ENCODE measurements around the gene NPVF.

NPVF gene

GRCh38 chr7:25179771-25180591 is 48.3 kb downstream of the NPVF start:
- H3K27ac Mint-ChIP-seq: peak overlapping the region; percentile 85
- no peaks in the 10 kb centered on the region for H3K9me3 Mint-ChIP-seq
- peak; percentile 96 for DNase-seq
- peaks cover 21% of the 10 kb centered on the region for H3K4me1 Mint-ChIP-seq
- CTCF ChIA-PET: interaction anchor here (0.9 to 1.2 kb wide), 2 partner anchors 40 to 54 kb away, joined by 3 read pairs; no protein-coding TSS in a partner anchor
- H3K36me3 Mint-ChIP-seq: peaks cover 5% of the 10 kb centered on the region
- H3K4me3 Mint-ChIP-seq: peak overlapping the region; percentile 80
- H3K27me3 Mint-ChIP-seq: peaks cover 13% of the 10 kb centered on the region

GRCh38 chr7:25179325-25179724 is 49.0 kb downstream of the NPVF start:
- peak overlapping the region; percentile 72 for H3K27ac Mint-ChIP-seq
- DNase-seq: no peak
- no peaks in the 10 kb centered on the region for H3K9me3 Mint-ChIP-seq
- H3K4me3 Mint-ChIP-seq: peak overlapping the region; percentile 80
- CTCF ChIA-PET: interaction anchor here (1.2 kb wide), 1 partner anchor 54 kb away, joined by 3 read pairs; no protein-coding TSS in a partner anchor
- H3K27me3 Mint-ChIP-seq: peaks cover 8% of the 10 kb centered on the region
- peaks cover 5% of the 10 kb centered on the region for H3K36me3 Mint-ChIP-seq
- peaks cover 21% of the 10 kb centered on the region for H3K4me1 Mint-ChIP-seq
